Fibroblast of the aortic adventitia (primary cell): ENCODE results near the gene ENPP3. TPM values are rescaled to one million over a fixed set of nuclear protein-coding genes. Genes with fewer than 3 reads are reported as not detected.
A peak's percentile ranks its signal among the peaks of the same experiment; 100 is the strongest.

ENCODE experiments used
- DNase-seq: peaks from one replicate; pipeline ENCODE4 v3.0.0-alpha.2; 2010; ENCODE audit warnings: low read depth
- H3K4me3 ChIP-seq: 2 replicates; pipeline ENCODE4 v1.5.1; 2011; ENCODE audit warnings: low read depth, mild to moderate bottlenecking, control low read depth, low read length, moderate library complexity
- total RNA-seq: library from RNA; depleted of rRNA; stranded (reverse); fragments of >200 nt; gene quantifications from 2 replicates; pipeline ENCODE4 v1.2.3, GENCODE V29; 2012; ENCODE audit warnings: low replicate concordance
- TF ChIP-seq, protein P1 (sequence below): IDR thresholded peaks from 2 replicates; pipeline ENCODE4 v1.5.1; 2011; ENCODE audit warnings: mild to moderate bottlenecking, low read length, control low read depth, inconsistent platforms; ENCODE audit not compliant: insufficient read depth

The ENPP3 gene
- total RNA-seq, 1 donor, result not detected

DNA sequence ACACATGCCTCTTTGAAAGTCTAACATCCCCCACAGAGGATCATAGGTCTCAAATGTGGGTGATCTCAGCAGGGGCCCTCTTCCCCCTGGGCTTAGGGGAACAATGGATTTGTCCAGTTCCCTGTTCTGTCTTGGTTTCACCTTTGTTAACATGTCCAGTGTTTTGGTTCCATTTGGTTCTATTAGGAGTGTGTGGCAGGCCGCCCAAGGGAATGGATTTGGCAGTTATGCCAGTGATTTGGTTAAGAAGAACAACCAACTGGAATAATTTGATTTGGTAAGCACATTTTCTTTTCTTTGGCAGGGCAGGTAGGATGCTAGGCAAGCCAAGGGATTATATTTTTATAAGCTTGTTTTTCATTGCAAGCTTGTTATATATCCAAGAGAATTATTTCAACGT, 142.2 kb downstream of the ENPP3 start:
- DNase-seq, result no peak
- no peak overlapping the region for H3K4me3 ChIP-seq
- TF ChIP-seq, protein P1, sequence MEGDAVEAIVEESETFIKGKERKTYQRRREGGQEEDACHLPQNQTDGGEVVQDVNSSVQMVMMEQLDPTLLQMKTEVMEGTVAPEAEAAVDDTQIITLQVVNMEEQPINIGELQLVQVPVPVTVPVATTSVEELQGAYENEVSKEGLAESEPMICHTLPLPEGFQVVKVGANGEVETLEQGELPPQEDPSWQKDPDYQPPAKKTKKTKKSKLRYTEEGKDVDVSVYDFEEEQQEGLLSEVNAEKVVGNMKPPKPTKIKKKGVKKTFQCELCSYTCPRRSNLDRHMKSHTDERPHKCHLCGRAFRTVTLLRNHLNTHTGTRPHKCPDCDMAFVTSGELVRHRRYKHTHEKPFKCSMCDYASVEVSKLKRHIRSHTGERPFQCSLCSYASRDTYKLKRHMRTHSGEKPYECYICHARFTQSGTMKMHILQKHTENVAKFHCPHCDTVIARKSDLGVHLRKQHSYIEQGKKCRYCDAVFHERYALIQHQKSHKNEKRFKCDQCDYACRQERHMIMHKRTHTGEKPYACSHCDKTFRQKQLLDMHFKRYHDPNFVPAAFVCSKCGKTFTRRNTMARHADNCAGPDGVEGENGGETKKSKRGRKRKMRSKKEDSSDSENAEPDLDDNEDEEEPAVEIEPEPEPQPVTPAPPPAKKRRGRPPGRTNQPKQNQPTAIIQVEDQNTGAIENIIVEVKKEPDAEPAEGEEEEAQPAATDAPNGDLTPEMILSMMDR, result no peak

DNA sequence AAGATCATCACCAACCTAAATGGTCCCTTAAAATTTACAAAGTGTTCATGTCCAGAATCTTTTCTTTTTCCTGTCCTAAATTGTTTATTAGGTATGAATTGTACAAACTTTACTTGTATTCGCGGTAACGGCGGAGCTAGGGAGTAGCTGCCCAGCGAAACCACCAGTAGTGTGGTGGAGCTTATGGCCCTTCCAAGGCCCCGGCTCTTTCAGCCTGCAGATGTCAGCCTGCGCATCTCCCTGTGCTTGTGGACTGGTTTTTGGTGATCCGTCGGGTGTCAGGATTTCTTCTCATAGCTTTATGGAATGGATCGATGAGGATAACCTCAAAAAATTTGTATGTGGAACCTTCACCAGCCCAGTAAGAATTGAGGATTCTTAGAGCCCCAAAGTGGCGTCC, 143.5 kb downstream of the ENPP3 start:
- TF ChIP-seq, protein P1, result no peak
- H3K4me3 ChIP-seq, result no peak overlapping the region
- DNase-seq, result no peak

DNA sequence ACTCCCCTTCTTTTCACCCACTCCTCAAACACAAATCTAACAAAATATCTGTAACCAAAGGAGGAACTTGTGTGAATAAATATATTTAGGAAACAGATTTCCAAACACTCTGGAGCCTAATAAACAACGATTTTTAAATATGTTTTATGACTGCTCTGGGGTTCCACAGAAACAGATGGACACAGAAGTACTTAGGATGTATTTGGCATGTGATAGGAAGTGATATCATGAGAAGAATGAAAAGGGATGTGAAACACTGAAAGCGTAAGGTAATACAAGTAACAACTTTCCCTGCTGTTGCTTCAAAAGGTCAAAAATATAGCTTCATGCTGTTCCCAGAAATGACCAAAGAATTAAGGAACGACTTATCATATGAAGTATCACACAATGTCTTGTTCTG, 144.6 kb downstream of the ENPP3 start:
- TF ChIP-seq, protein P1, result no peak
- no peak overlapping the region for H3K4me3 ChIP-seq
- DNase-seq, result no peak

DNA sequence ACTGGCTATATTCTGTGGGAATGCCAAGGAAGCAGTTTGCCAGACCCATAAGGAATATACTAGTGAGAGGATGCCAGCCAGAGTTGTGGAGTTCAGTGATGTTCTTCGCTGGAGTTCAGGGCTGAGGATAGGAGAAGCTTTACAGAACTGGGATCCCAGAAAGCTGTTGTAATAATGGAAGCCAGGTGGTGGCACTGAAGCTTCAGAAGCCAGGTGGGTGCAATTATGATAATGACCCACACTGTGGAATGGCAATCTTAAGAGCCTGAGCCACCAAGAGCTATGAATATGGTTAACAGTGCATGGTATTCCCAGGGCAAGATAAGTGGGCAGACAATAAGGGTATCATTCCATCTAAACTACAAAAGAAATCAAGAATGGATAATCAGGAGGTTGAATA, 145.7 kb downstream of the ENPP3 start:
- H3K4me3 ChIP-seq, result no peak overlapping the region
- DNase-seq, result no peak
- TF ChIP-seq, protein P1, result peak; percentile 6

DNA sequence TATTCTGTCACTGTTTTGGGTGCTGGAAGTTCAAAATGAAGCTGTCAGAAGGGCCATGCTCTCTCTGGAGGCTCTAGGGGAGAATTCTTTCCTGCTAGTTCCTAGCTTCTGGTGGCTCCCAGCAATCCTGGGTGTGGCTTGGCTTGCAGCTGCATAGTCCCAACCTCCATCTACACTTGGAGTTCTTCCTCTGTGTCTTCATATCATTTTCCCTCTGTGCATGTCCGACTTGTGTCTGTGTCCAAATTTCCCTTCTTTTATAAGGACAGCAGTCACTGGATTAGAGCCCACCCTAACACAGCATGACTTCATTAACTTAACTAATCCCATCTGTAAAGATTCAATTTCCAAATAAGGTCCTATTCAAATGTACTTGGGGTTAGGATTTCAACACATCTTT, 147.5 kb downstream of the ENPP3 start:
- DNase-seq, result no peak
- no peak overlapping the region for H3K4me3 ChIP-seq
- TF ChIP-seq, protein P1, result no peak

DNA sequence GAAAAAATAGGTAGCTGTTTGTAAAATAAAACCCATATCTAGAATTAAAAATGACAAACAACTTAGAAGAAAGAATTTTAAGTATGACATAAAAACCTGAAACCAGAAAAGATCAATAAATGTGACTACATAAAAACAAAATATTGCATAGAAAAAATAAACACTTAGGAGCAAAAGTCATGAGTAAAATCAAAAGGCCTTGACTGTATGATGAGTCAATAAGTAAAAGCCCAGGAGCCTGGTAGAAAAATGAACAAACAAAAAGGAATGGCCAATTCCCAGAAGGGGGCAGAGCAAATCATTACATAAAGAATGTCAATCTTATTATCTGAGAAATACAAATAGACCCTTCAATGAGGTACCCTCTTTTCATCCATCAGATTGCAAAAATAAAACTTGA, 150.0 kb downstream of the ENPP3 start:
- no peak for DNase-seq
- TF ChIP-seq, protein P1, result no peak
- H3K4me3 ChIP-seq, result no peak overlapping the region

DNA sequence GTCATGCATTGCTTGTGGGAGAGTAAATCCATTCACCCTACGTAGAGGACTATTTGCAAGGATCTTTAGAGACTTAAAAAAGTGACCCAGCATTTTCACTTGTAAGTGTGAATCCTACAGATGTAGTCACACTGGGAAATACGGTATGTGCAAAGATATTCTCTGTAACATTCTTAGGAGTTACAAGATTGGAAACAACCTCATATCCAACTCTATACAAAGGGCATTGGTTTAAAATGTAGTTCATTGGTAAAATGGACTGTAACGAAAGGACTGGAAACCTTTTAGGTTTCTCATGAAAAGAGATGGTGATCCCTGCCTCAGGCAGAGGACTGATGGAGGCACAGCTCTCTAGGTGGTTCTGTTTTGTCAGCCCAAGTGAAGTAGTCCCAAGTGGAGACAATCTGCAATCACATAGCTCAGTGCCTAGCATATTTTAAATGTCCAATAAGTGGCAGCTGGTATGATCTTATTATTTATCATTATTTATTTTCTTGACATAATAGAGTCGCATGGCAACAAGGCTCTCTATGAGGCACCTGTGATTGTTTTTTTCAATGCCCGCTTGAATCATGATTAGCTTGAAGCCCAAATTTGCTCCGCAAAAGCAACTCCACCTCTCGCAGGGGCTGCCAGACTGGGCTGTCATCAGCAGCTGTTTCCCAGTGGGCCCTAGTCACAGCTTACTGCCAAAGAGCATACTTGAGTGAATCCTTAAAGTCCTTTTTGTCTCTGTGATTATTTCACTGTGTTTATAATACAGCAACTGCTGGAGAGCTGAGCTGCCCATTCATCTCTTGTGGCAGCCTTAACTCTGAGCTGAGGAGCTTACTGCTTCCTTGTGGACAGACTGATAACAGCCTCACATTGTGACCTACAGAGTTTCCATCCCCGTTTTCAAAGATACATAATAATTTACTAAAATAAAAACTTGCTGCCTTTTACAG, 150.9 kb downstream of the ENPP3 start:
- peak; percentile 19 for DNase-seq
- TF ChIP-seq, protein P1, result peak; percentile 23
- H3K4me3 ChIP-seq, result no peak overlapping the region
